ENCODE data around the gene CAPN5.

DNA sequence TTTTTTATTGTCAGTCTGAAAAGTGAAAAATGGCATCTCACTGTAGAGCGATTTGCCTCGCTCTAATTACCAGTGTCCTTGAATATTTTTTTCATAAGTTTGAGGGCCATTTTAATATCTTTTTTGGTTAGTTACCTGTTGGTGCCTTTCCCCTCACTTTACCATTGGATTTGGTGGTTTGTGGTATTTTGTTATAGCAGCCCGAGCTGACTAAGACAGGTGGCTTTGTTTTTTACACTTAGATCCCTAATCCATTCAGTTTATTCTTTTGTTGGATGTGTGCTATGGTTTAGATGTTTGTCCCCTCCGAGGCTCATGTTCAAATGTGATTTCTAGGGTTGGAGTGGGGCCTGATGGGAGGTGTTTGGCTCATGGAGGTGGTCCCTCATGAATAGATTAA, 6.5 kb upstream of the CAPN5 start:
- TF ChIP-seq, protein P1, sequence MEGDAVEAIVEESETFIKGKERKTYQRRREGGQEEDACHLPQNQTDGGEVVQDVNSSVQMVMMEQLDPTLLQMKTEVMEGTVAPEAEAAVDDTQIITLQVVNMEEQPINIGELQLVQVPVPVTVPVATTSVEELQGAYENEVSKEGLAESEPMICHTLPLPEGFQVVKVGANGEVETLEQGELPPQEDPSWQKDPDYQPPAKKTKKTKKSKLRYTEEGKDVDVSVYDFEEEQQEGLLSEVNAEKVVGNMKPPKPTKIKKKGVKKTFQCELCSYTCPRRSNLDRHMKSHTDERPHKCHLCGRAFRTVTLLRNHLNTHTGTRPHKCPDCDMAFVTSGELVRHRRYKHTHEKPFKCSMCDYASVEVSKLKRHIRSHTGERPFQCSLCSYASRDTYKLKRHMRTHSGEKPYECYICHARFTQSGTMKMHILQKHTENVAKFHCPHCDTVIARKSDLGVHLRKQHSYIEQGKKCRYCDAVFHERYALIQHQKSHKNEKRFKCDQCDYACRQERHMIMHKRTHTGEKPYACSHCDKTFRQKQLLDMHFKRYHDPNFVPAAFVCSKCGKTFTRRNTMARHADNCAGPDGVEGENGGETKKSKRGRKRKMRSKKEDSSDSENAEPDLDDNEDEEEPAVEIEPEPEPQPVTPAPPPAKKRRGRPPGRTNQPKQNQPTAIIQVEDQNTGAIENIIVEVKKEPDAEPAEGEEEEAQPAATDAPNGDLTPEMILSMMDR (IDR thresholded peaks at IDR 0.05) = no peak
- TF ChIP-seq POLR2A (IDR thresholded peaks at IDR 0.05) = no peak
- TF ChIP-seq POLR2AphosphoS5 (IDR thresholded peaks at IDR 0.05) = no peak
